Medulla oblongata (tissue), 1 donor: ENCODE results near the gene KRT76.

Source experiments
- DNase-seq: peaks from one replicate; pipeline ENCODE4 v3.0.0-alpha.2; 2015; ENCODE audit errors: extremely low spot score

The KRT76 gene

GRCh38 chr12:52730793-52731192 lies 46.4 kb downstream of the KRT76 start:
- DNase-seq = no peak

- no peak for DNase-seq
These were observed 46.8 kb downstream of the KRT76 start for GRCh38 chr12:52730383-52730782.

DNA sequence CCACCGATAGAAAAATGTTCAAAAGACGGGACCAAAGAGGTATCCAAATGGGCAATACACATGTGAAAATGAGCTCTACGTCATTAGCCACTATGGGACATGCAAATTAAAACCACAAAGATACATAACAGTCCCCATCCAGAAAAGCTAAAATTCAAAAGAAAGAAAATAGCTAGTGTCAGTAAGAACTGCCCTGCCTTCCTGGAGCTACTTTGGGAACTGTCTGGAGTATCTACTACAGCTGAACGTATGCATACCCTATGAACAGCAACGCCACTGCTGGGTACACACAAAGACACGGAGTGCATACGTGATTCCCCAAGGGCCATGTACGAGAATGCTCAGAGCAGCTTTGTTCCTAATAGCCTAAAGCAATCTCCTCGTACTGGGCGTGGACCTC lies 48.0 kb downstream of the KRT76 start:
- no peak for DNase-seq

DNA sequence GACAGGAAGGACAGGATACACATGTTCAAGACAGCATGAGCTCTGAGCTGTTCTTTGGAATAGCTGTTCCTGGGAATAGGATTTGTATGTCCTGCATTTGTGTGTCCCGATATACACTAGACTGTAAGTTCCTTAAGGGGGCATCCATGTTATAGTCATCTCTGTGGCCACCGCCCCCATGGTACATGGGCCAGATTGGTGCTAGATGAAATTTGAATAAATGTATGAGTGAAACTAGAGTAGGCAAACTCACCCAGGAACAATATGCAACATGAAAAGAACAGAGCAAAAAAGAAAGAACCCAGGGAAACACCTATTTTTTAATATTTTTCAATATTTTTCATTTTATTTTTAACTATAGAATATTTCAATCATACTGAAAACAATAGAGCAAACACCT lies 48.8 kb downstream of the KRT76 start:
- no peak for DNase-seq

GRCh38 chr12:52727037-52727436 lies 50.1 kb downstream of the KRT76 start:
- no peak for DNase-seq

DNA sequence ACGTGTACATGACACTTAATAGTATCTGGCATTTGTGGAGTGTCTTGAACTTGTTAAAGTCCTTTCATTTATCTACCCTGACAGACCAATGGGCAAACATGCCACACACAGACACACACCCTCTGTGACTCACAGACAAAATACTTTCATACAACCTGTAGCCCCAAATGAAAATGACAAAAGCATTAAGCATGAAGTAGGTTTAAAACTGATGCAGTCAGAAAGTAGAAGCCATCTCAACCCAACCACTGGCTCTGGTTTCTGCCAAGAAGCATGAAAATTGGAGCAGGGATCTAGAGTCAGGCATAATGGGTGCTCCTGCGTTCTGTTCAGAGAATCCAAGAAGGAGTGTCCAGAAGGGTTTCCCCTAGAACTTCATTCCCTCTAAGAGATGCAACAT lies 50.7 kb downstream of the KRT76 start:
- no peak for DNase-seq

GRCh38 chr12:52724384-52724783 lies 52.8 kb downstream of the KRT76 start:
- DNase-seq = no peak

- DNase-seq = no peak
These were observed 54.5 kb downstream of the KRT76 start for GRCh38 chr12:52722680-52723079.

- DNase-seq = no peak
These were observed 55.2 kb downstream of the KRT76 start for GRCh38 chr12:52721838-52722470.

DNA sequence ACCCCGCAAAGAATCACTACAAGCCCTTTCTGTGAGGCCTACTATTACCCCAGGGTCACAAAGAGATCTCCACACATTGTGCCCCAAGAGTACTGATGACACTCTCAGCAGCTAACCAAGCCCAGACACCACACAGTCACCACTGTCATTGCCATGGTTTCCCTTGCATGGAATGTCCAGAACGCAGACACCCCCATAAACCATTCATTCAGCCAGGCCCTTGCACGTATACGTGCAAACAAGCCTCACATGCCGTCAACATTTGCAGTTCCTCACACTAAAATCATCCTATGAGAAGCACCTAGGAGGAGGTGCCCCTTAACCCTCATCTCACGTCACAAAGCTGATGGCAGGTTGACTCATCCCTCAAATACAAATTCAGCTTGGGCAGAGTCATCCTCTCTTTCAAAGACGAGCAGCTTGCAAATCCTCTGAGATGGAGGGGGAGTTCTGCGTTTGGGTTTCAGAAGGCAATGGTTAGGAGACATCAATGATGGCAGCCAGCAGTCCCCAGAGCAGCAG lies 56.7 kb downstream of the KRT76 start:
- no peak for DNase-seq
